RWPE1 (cell line): ENCODE data around the gene TTLL10.

ENCODE experiments used
- CTCF ChIA-PET: fragments of 350-600 bp; sonication (Branson Sonifier 250); formaldehyde crosslinking; extraction: SDS; loops from one replicate; lab custom pipeline; 2021; lab: Yijun Ruan, JAX
- POLR2A ChIA-PET: fragments of 400-600 bp; formaldehyde crosslinking; extraction: SDS; loops from one replicate; lab custom pipeline; 2020; ENCODE audit warnings: antibody characterized with exemption; ENCODE audit not compliant: low non-redundant PET; lab: Yijun Ruan, JAX
- DNase-seq: peaks from one replicate; pipeline ENCODE4 v3.0.0; 2012; ENCODE audit warnings: low spot score
- H3K27ac ChIP-seq: fragments of 450-650 bp; 2 replicates; pipeline ENCODE4 v1.5.1; 2017
- CTCF ChIP-seq: fragments of 450-650 bp; conservative IDR thresholded peaks from 2 replicates; pipeline ENCODE4 v1.5.1; 2017; ENCODE audit warnings: low read depth, mild to moderate bottlenecking

Gene TTLL10

GRCh38 chr1:1204425-1204920, 30.8 kb downstream of the TTLL10 start:
- POLR2A ChIA-PET: no interaction called here
- DNase-seq: no peak
- no peak overlapping the region for H3K27ac ChIP-seq
- CTCF ChIA-PET: interaction anchor here (1.3 kb wide), 1 partner anchor 82 kb away, joined by 4 read pairs; no protein-coding TSS in a partner anchor
- TF ChIP-seq CTCF: no peak

GRCh38 chr1:1204998-1205768, 31.5 kb downstream of the TTLL10 start:
- CTCF ChIA-PET: interaction anchor here (0.5 to 1.3 kb wide), 2 partner anchors 17 to 83 kb away, joined by 3 to 4 read pairs; no protein-coding TSS in a partner anchor
- no peak for DNase-seq
- POLR2A ChIA-PET: interaction anchor here (0.5 kb wide), 1 partner anchor 238 kb away, joined by 3 read pairs; no protein-coding TSS in a partner anchor
- no peak overlapping the region for H3K27ac ChIP-seq
- no peak for TF ChIP-seq CTCF

- ChIA-PET POLR2A (interaction anchor here (0.5 kb wide), 1 partner anchor 239 kb away, joined by 3 read pairs; no protein-coding TSS in a partner anchor), CTCF (interaction anchor here (0.5 to 1.3 kb wide), 3 partner anchors 17 to 104 kb away, joined by 3 to 4 read pairs (median 3); no protein-coding TSS in a partner anchor)
- no peak for DNase-seq
- no peak overlapping the region for H3K27ac ChIP-seq
- no peak for TF ChIP-seq CTCF
Measured at GRCh38 chr1:1205769-1206375, 32.2 kb downstream of the TTLL10 start.

GRCh38 chr1:1206376-1206965, 32.8 kb downstream of the TTLL10 start, which contains the start of gene TNFRSF18:
Gene TNFRSF18 (minus strand): TSS chr1:1206592. CDS start chr1:1206571, 21 bp downstream.
- H3K27ac ChIP-seq: 0 out of 2 replicates have a peak within 1 kb of the TSS, but pooled peaks have one; percentile 68
- peak; percentile 15 for DNase-seq
- ChIA-PET POLR2A (no interaction called here), CTCF (interaction anchor here (0.5 to 0.7 kb wide), 2 partner anchors 84 to 103 kb away, joined by 3 to 6 read pairs; no protein-coding TSS in a partner anchor)
- TF ChIP-seq CTCF: no peak

GRCh38 chr1:1206966-1207531, 33.4 kb downstream of the TTLL10 start:
- ChIA-PET CTCF (interaction anchor here (0.5 to 0.7 kb wide), 2 partner anchors 85 kb away, joined by 3 to 6 read pairs; no protein-coding TSS in a partner anchor), POLR2A (no interaction called here)
- no peak for DNase-seq
- no peak for TF ChIP-seq CTCF
- no peak overlapping the region for H3K27ac ChIP-seq
